HG03354 (cell line): ENCODE measurements around the gene GOLGA2.

ENCODE experiments used
- ATAC-seq: cut with Tn5 transposase; IDR thresholded peaks from one replicate; pipeline ENCODE4 v1.9.1; 2021; ENCODE audit warnings: mild to moderate bottlenecking; ENCODE audit not compliant: unreplicated experiment, poor library complexity, severe bottlenecking

The GOLGA2 gene, protein sequence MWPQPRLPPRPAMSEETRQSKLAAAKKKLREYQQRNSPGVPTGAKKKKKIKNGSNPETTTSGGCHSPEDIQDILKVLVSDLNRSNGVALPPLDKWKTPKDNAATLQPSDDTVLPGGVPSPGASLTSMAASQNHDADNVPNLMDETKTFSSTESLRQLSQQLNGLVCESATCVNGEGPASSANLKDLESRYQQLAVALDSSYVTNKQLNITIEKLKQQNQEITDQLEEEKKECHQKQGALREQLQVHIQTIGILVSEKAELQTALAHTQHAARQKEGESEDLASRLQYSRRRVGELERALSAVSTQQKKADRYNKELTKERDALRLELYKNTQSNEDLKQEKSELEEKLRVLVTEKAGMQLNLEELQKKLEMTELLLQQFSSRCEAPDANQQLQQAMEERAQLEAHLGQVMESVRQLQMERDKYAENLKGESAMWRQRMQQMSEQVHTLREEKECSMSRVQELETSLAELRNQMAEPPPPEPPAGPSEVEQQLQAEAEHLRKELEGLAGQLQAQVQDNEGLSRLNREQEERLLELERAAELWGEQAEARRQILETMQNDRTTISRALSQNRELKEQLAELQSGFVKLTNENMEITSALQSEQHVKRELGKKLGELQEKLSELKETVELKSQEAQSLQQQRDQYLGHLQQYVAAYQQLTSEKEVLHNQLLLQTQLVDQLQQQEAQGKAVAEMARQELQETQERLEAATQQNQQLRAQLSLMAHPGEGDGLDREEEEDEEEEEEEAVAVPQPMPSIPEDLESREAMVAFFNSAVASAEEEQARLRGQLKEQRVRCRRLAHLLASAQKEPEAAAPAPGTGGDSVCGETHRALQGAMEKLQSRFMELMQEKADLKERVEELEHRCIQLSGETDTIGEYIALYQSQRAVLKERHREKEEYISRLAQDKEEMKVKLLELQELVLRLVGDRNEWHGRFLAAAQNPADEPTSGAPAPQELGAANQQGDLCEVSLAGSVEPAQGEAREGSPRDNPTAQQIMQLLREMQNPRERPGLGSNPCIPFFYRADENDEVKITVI

DNA sequence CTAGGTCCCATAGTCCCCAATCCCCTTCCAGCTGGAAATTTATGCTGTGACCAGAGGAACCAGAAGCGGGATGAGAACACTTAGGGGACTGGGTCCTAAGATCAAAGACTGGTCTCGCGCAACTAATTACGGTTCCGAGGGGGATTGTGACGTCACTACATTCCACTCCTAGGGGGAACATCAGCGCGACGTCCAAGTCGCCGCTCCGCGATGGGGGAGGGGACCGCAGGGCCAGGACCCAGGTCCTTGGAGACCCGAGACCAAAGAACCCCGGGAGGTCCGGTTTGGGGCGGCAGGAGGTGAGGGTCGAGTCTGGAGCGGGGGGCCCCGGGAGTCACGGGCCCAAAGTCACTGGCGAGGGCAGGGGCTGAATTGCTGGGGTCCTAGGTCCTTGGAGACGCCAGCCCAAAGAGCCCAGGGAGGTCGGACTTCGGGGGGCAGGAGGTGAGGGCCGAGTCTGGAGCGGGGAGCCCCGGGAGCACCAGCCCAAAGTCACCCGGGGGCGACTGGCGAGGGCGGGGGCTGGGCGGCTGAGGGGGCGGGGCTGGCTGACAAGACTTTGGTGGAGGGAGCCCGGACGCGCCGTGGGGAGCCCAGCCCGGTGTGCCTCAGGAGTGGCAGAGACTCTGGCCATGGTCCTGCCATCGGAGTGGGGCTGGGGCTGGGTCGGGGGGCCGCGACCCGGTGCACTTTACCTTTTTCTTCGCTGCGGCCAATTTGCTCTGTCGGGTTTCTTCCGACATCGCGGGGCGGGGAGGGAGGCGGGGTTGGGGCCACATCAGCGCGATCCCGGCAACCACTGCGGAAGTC is at the start of gene GOLGA2:
Gene GOLGA2 (minus strand): TSS at position 810 of the 810 bp plus-strand sequence. CDS start 31 bp downstream, at position 779.
- ATAC-seq: peak; percentile 63

DNA sequence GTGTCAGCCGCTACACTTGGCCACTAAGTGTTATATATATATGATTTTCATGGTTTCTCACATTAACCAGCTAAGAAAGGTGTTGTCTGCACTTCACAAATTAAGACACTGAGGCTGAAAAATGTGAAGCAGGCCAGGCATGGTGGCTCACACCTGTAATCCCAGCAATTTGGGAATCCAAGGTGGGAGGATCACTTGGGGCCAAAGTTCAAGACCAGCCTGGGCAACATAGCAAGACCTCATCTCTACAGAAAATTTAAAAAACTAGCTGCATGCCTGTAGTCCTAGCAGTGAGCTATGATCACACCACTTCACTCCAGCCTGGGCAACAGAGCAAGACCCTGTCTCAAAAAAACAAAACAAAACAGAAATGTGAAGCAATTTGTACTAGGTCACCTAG is 48.6 kb upstream of the GOLGA2 start:
- no peak for ATAC-seq

GRCh38 chr9:128323791-128324190 is 48.0 kb upstream of the GOLGA2 start:
- ATAC-seq: no peak

DNA sequence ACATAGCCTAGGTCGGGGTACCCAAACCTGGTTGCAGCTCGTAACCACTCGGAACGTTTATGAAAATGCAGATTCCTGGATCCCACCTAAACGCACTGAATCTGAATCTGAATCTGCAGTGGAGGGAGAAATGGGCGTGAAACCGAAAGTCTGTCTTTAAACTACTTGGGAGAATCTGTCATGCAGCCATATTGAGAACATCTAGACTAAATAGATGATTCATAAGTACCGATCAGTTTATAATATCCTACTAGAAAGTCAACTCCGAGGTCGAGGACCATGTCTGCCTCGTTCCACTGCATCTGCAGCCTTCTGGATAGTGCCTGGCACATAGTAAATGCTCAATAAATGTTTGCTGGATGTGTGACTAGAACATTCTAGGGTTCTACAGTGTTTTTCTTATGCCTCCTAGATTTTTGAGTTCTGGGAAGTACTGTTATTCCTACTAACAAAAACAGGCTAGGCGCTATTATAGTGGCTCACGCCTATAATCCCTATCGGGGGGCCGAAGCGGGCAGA is 47.5 kb upstream of the GOLGA2 start:
- peak; percentile 1 for ATAC-seq

GRCh38 chr9:128322404-128323211 is 46.8 kb upstream of the GOLGA2 start, which contains the start of the genes COQ4 and TRUB2:
Gene COQ4 (plus strand): TSS chr9:128322839. CDS start chr9:128322859, 20 bp downstream.
Gene TRUB2 (minus strand): TSS chr9:128322447. CDS start chr9:128322408, 39 bp downstream.
- ATAC-seq: peak; percentile 85

DNA sequence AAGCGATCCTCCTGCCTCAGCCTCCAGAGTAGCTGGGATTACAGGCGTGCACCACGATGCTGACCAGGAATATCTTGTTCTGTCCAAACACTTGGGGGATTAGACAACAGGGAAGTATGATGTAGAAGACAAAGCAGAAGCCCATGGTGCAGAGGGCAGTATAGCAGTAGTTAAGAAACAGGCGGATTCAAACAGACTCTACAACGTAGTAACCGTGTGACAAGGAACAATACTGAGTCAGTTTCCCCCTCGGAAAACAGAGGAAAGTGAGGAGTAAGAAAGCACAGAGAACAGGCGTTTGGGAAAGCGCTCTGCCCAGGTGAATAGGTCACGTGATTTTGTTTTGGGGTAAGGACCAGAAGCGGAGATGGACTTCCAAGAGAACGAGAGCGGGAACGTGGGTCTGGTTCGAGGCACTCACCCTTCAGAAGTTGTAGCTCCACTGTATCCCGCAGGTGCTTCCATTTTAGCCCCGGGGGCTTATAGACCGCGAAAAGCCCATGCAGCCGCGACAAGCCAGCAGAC is 46.1 kb upstream of the GOLGA2 start:
- ATAC-seq: peak; percentile 9

DNA sequence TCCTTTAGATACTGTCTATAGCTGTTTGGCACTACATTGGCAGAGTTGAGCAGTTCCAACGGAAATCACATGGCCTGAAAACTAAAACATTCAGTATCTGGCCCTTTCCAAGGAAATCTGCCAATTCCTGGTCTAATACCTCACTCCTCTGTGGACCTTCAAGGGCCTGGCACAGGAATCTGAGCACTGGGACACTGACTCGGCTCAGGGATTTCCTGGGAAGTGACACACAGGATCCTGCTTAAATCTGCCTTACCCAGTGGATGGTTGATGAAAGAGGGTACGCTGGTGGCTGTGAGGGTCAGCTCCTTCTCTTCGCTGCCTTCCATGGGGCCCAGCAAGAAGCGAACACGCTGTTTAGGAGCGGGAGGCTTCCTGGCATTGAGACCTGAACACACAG is 45.5 kb upstream of the GOLGA2 start:
- no peak for ATAC-seq

GRCh38 chr9:128317629-128318028 is 41.8 kb upstream of the GOLGA2 start:
- ATAC-seq: no peak

DNA sequence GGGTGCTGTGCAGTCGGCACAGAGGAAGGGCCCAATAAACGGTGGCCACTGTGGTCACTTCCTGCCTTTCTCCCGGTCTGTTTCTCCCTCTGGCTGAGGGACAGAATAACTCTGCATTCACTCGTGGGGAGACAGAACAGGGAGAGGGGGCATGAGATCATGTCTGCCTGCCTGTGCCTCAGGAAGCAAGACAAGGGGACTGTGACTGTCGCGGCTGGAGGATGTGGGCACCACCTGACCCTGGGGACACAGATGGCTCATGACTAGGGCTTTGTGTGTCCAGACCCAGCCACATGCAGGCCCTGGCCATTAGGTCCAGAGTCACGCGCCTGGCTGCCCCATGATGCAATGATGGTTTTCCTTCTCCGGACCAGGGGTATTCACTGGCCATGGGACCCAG is 40.6 kb upstream of the GOLGA2 start:
- ATAC-seq: no peak

- ATAC-seq: no peak
These were observed 38.9 kb upstream of the GOLGA2 start for GRCh38 chr9:128314697-128315096.

DNA sequence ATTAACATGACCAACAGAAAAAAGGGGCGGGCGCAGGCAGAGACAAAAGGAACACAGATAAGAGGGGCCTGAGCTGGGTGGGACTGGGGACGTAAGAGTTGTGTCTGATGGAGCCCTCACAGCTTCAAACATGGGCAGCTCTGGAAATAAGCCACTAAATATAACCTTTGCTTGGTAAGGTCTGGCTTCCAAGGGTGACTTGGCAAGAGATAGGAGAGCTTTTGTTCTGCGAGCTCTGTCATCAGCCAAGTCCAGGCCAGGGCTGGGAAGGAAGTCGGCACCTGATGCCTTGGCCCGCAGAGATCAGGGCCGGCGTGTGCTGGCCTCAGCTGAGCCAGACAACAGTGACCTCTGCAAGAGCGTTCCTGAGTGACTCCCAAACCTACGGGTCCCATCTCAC is 34.7 kb upstream of the GOLGA2 start:
- ATAC-seq: no peak

DNA sequence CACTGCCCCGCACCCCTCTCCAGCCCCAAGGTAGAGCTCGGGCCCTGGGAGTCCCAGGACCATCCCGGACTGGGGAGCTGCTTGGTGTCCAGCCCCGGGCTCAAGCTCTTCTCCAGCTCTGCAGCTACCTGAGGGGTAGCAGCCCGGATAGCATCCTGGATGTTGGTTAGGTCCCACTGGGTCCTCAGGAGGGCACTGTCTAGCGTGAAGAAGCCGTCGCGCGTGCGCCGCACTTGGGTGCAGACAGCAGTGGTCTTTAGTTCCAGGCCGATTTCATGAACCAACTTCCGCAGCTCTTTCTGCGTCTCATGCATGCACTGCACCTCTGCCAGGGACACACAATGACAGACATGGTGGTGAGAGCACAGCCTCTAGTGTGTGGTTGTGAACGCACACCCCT is 33.7 kb upstream of the GOLGA2 start:
- no peak for ATAC-seq

- ATAC-seq: no peak
These were observed 29.1 kb upstream of the GOLGA2 start for GRCh38 chr9:128304971-128305288.

- ATAC-seq: no peak
These were observed 28.5 kb upstream of the GOLGA2 start for GRCh38 chr9:128304136-128304970.

- ATAC-seq: no peak
These were observed 23.0 kb upstream of the GOLGA2 start for GRCh38 chr9:128298535-128299482.

DNA sequence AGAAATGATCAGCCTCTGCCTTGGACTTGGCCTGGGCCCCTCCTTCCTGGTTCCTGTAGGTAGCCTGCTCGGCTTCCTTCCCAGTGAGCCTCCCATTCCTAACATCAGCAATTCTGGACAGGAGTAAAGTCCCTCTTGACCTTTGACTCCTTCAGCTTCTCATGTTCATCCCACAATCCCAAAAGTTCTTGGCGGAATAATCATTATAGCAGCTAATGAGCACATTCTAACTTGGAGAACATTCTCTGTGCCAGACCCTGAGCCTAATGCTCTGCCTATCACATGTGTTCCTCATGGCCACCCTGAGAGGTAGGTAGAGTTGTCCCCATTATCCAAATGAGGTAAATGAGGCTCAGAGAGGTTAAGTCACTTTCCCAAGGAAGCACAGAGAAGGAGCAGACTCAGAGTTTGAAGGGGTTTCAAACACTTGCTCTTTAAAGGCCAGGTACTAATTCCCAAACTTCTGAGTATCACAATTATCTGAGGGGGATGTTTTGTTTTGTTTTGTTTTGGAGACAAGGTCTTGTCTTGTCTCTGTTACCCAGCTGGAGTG is 21.5 kb upstream of the GOLGA2 start:
- ATAC-seq: no peak
